Suppressor macrophage (primary cell): ENCODE data around the gene SSH2.

Source experiments
- DNase-seq, 4 experiments: peaks; one replicate each; pipeline ENCODE4 v3.0.0-alpha.2; 2020 to 2022

SSH2 gene

DNA sequence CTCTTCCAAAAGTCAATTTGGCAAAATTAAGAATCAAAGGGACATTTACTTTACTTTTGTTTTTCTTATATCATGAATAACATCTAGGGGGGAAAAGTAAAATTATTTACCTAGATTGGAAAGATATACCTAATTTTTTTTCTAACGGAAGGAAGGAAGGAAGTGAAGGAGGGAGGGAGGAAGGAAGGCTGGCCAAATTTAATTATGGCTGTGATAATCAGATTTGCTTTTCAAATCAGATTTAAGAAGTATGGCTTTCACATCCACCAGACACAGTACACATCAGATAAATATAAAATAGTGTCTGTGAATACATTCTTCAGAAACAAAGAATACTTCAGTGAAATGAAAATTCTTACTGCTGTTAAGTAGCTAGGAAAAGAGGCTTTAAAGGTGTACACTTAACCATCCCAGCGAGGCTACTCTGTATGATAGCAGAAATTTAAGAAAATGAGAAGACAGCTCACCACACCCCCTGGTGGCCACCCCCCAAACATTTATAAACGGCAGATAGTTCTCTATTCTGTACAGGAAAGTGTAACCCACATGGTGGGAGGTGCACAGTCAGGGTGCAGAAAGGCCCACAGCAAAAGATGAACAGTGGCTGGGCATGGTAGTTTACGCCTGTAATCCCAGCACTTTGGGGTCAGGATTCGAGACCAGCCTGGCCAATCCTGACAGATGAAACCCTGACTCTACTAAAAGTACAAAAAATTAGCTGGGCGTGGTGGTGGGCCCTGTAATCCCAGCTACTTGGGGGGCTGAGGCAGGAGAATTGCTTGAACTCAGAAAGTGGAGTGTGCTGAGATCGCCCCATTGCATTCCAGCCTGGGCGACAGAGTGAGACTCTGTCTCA, 150.8 kb downstream of the SSH2 start:
- peak; percentile 77 to 88 (median 86) for DNase-seq

- DNase-seq = no peak
These were observed 152.4 kb downstream of the SSH2 start for GRCh38 chr17:29777663-29778062.

- no peak for DNase-seq
These were observed 154.0 kb downstream of the SSH2 start for GRCh38 chr17:29776026-29776425.

DNA sequence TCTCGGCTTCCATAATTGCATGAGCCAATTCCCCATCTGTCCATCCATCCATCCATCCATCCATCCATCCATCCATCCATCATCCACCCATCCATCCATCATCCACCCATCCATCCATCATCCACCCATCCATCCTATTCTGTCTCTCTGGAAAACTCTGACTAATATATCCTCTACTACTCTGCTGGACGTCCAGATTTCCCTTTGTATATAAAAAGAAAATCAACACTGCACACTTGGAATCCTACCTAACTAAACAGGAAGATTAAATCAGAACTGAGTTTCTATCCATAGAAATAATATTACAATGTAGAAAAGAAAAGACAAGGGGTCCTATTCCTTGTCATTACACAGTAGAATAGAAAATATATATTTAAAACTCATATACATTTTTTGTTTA, 157.0 kb downstream of the SSH2 start:
- no peak for DNase-seq

DNA sequence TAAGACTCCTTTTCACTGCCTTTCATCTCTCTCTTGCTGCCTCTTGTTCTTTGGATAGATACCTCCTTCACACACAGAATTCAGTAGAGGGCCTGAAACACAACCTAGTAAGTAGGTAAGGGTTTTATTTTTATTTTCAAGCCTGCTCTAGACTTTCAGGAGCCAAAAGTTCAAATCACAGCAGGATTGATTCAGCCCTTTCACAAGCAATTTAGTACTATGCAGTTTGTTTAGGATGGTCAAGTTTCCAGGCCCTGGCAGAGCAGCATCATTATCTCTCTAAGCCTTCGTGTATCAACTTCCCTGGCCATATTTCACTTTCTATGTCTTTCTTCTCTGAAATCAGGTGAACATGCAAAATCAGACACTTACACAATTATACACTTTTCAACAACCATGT, 158.5 kb downstream of the SSH2 start:
- no peak for DNase-seq

DNA sequence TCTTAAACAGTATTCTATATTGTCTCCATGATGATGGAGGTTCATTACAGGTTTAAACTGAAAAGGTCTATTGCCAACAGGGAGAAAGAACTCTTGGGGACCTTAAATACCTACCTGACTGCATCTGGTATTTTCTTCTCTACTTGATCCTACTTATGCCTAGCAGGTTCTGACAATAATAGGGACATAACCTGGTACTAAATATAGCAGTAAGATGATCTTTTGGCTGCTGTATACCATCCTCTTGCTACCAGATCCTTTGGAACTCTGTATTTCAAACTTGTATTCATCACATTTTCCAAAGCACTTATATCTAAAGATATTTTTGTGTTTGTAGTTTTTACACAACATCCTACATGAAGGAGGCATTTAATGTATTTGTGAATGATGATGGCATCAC, 160.8 kb downstream of the SSH2 start:
- no peak for DNase-seq

DNA sequence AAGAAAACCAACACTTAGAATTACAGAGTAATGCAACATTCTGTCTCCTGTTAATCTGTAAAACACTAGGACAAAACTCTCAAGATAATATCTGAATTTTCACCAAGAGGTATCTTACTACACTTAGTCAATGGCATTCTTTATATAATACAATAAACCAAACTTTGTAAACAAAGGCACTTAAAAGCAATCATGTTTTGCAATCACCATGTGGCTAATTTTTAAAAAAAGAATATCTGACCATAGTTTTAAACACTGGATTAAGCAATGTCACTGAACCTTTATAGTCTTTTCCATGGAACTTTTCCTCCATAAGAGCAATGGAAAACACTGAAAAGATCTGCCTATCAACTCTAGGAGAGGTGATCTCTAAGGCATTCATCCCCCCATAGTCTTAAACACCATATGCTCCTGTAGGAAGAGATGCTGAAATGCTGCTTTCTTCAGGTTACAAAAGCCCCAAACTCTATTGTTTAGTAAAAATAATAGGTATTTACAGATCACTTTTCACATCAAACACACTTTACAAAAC, 163.2 kb downstream of the SSH2 start:
- DNase-seq = no peak

DNA sequence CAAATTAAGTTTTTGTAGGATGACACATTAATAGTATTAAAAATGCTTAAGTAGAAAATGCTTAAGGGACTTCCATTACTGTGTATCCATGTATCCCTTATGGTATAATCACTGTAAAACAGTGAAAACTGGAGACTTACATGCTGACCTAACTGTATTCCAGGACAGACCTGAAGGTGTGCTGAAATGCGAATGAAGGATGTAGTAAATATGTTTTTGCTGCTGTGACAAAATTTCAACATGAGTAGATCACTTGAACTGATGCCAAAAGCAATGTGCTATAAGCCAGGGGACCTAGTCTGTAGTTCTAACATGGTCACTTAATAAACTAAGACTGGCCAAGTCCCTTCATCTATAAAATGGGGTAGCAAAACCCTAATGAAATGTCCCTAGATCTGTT, 165.3 kb downstream of the SSH2 start:
- DNase-seq = no peak

GRCh38 chr17:29764217-29764616, 165.8 kb downstream of the SSH2 start:
- DNase-seq = no peak

- DNase-seq = no peak
These were observed 166.8 kb downstream of the SSH2 start for GRCh38 chr17:29763273-29763672.

- DNase-seq = peak; percentile 96 to 98 (median 97)
These were observed 168.8 kb downstream of the SSH2 start for GRCh38 chr17:29761040-29761761.

DNA sequence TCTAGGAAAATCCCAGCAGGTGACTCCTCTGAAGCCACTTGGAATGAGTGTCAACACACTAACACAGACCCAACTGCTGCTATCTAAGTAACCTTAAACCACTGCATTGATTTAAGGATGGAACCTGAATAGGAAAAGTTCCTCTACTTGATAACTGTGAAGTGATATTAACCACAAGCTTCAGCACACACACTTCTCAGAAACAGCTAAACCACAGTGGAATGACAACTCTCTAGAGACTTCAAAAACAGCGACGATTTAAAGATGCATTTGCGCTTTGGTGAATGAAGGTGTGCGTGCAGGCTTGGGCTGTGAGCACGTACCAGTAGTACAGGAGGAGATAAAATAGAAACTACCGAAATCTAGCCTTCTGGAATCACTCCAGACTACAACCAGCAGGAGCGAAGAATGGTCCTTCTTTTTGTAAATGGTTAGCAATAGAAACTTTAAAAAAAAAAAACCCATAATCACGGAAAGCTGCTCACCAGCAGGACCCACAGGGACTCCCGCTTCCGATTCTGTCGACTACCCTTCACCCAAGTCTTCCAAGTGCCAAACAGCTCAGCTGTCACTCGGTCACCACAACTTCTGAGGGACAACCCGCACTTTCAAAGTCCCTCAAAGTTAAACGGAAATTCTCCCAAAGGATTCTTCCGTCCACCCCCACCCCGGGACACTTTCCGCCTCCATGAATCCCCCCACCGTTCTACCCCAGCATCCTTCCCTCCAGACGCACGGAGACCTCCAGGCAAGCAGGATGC, 169.6 kb downstream of the SSH2 start:
- peak in 3 of 4 experiments; percentile 13 to 34 (median 15) for DNase-seq

DNA sequence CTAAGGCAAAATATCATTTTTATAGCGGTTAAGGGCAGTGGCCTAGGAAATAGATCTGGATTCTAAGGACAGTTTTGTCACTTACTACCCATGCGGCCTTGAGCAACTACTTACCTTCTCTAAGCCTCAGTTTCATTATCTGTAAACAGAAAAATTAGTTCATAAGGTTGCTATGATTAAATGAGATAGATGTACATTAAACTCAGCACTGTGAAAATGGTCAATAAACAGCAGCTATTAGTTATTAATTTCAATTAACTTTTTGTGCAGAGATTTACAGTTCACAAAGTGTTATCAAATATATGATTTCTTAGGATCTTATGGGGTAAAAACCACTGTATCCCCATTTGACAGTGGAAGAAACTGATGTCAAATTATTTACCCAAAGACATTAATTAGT, 171.8 kb downstream of the SSH2 start:
- DNase-seq = no peak

- DNase-seq = peak in 1 of 4 experiments; percentile 10
These were observed 172.2 kb downstream of the SSH2 start for GRCh38 chr17:29757788-29758187.

DNA sequence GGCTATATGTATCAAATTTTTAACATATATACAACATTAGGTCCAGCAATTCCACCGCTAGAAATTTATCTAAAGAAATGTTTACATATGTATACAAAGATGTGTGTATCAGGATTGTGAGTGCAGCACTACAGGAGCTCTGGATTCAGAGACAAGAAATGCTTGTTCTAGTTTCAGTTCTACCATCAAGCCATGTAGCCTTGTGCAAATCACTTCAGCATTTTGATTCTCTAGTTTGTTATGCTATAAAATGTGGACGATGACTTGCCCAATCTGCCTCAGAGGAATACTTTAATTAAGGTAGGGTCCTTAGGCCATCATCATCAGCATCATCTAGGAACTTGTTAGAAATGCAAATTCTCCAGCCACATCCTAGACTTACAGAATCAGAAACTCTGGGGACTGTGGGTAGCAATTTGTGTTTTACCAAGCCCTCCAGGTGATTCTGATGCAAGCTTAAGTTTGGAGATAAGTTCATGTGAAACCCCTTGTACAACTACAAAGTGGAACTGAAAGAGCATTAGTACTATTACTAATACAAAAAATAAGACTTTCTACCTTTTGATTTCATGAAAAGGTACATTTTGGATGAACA, 176.1 kb downstream of the SSH2 start:
- no peak for DNase-seq

DNA sequence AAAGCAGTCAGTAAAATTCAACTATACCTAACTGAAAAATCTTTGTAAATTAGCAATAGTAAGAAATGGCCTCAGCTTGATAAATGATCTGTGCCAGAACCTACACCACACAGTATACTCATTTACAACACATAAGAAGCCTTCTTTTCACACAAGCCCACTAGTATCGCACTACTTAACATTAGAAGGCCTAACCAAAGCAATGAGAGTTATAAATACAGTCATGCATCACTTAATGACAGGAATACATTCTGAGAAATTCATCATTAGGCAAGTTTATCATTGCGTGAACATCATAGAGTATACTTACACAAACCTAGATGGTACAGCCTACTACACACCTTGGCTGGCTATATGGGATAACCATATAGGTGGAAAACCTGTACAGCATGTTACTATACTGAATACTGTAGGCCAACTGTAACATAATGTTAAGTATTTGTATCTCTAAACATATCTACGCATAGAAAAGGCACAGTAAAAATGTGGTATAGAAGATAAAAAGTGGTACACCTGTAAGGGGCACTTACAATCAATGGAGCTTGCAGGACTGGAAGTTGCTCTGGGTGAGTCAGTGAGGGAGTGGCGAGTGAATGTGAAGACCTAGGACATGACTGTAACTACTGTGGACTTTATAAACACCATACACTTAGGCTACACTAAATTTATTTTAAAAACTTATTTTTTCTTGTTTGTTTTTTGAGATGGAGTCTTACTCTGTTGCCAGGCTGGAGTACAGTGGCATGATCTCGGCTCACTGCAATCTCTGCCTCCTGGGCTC, 180.8 kb downstream of the SSH2 start:
- DNase-seq = no peak

GRCh38 chr17:29748400-29748799, 181.6 kb downstream of the SSH2 start:
- no peak for DNase-seq

DNA sequence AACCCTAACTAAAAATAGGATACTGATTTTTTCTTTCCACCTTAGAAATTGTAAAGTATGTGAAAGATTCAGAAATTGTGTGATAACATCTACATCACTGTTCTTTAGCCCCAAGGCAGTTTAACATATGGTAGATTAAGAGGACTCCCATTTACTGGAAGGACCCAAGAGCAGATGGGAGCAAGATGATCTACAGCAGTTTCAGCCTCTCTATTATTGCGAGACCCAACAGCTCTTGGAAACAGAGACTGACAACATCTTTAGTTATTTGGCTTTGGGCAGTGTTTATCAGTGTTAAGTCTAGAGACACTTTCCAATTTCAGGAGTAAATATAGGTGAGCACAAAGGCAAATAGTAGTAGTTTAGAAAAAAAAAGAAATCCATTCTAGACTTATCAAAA, 182.4 kb downstream of the SSH2 start:
- DNase-seq = no peak

DNA sequence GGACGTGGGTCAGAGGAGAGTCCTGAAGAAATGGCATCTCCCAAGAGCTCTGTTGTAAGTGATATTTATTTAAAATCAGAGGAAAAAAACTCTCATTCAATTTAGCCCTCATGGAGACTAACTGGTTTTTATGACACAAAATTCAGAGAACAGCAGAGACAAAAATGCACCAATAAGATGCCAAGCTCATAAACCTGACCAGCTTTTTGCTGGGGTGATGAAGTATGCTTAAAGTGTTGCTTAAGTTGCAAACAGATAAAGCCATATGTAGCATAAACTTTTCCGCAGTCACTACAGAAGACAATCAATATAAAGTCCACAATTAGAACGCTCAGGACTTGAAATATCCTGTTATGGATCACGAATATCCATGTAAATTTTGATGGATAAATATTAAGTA, 183.4 kb downstream of the SSH2 start:
- DNase-seq = no peak

- no peak for DNase-seq
These were observed 185.9 kb downstream of the SSH2 start for GRCh38 chr17:29744121-29744520.

- no peak for DNase-seq
These were observed 187.9 kb downstream of the SSH2 start for GRCh38 chr17:29742210-29742513.

DNA sequence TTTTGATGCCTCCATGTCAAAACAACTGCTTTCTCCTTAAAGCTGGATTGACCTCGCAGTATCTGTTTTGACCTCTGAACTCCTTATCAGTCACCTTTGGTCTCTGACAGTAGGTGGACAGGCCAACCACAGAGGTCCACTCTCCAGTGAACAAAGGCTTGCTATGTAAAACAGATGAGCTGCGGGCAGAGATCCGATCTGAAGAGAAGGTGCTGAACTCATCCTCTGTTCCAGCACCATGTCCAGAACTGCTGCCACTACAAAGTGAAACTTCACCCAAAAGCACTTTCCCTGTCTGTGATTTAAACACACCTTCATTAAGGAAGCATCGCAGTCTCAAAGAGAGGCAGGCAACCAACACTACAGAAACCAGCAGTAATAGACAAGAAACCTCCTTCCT, 190.0 kb downstream of the SSH2 start:
- no peak for DNase-seq
